ENCODE results near the gene JDP2. TPM values are rescaled to one million over a fixed set of nuclear protein-coding genes. Genes with fewer than 3 reads are reported as not detected.

The JDP2 gene
- total RNA-seq, 1 experiment from 2014 or later: 22.5 TPM

DNA sequence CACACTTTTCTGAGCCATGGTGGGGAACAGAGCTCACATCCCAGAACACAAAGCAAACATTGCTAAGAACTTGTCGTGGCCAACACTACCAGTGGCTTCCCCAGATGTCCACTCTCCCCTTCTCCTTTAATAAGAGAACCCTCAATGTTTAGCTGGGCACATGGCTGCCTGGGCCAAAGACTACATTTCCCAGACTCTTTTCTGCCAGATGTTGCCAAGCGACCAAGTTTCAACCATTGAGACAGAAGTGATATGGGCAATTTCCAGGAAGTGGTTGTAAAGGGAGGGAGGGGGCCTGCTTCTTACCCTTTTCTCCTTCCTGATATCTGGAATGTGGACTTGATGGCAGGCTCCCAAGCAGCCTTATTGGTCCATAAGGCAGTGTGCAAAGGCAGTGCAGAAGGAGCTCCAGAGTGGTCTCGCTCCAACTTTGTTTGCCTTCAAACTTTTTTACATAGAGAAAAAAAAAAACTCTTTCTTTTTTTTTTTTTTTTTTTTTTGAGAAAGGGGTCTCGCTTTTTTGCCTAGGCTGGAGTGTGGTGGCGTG, 24.9 kb upstream of the JDP2 start:
- DNase-seq (ENCODE audit: low read depth, low spot score): no peak
- in situ Hi-C loops (cut with HindIII; ENCODE audit: low pct_unique_long_range_greater_than_20kb, low sequenced_read_pairs): no loop called here

DNA sequence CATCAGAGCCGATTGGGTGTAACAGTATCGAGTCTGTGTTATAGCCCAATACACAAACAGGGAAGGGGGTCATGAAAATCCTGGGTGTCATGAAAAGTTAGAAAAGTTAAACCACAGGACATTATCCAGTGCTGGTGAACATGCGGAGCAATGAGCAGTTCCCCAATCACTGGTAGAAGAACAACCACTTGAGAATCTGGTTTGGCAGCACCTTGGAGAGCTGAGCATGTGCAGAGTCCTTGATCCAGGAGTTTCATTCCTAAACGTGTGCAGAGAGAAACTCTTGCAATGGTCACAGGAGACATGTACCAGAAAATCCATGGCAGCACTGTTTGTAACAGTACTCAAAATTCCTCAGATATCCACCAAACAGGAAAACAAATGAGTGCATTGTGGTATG, 23.0 kb upstream of the JDP2 start:
- DNase-seq (ENCODE audit: low read depth, low spot score): no peak
- in situ Hi-C loops (cut with HindIII; ENCODE audit: low pct_unique_long_range_greater_than_20kb, low sequenced_read_pairs): no loop called here

DNA sequence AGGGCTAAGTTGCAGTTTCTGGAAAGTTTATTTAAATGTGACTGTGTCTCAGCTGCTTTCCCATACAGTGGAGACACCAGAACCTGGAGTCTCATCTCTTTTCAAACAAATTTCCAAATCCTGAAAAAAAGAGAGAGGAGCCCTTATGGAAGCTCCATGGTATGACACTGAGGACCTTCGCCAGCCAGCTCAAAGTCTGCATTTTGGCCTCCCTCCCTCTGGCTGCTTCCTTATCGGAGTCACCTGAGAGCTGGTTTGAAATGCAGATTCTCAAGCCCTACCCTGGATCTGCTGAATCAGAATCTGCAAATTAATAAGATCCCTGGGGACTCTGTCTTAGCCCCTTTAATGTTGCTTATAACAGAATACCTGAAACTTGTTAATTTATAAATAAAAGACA, 21.7 kb upstream of the JDP2 start:
- no peak for DNase-seq (ENCODE audit: low read depth, low spot score)
- in situ Hi-C loops (cut with HindIII; ENCODE audit: low pct_unique_long_range_greater_than_20kb, low sequenced_read_pairs): no loop called here

DNA sequence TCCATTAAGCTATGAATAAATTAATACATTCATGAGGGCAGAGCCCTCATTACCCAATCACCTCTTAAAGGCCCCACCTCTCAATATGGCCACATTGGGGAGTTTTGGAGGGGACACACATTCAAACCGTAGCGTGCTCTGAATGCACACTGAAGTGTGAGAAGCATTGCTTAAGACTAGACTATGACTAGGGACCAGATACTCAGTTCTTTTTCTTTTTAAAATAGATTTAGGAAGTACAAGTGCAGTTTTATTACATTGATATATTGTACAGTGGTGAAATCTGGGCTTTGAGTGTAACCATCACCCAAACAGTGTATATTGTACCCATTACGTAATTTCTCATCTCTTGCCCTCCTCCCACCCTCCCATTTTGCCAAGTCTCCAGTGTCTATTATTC, 21.0 kb upstream of the JDP2 start:
- DNase-seq (ENCODE audit: low read depth, low spot score): no peak
- in situ Hi-C loops (cut with HindIII; ENCODE audit: low pct_unique_long_range_greater_than_20kb, low sequenced_read_pairs): no loop called here

DNA sequence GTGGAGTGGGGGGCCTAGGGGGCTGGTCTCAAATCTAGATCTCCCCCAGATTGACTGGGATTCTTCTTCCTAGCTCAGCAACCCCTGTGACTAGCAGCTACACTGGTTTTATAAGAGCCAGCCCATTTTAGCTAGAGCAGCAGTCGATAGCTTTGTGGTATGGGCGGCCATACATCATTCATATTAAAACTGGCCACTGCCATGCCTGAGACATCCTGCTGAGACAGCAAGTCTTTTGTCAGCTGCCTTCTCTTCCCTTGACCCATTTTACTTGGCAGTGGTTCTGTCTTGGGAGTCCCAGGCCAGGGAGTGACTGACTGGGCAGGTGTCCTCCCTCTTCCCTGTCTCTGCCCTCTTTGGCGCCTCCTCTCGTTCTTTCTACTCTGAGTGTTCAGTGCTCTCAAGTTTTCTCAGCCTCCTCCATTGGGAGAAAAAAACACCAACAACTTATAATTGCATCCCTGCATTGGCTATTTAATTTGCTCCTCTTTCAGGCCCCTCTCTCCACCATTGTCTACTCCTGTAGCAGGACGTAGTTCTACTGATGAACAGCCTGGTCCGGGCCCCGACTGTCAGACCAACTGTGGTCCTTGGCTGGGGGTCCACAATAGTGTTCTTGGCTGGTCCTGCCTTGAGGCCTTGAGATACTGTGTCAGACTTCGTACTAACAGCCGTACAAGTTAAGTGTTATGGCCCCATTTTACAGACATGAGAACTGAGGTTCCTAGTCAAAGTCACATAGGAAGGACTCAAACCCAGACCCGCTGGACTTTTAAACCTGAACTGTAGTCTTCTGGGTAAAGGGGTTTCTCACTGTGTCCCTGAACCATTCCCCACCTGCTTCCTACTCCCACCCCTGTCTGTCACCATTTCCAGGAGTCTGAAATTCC, 18.3 kb upstream of the JDP2 start:
- DNase-seq (ENCODE audit: low read depth, low spot score): no peak
- in situ Hi-C loops (cut with HindIII; ENCODE audit: low pct_unique_long_range_greater_than_20kb, low sequenced_read_pairs): no loop called here

DNA sequence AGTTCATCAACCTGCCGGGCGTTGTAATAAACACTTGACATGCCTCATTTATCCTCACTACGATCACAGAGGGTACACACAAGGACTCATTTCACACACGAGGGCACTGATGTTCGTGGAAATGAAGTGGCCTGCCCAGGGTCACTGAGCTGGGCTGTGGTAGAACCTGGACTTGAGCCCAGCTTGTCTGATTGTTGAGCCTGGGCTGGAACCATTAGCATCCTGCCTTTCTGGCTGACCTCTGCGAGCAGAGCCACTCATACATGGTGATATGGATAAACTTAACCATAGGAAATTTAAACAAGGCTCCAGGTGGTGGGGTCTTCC, 16.6 kb upstream of the JDP2 start:
- no peak for DNase-seq (ENCODE audit: low read depth, low spot score)
- in situ Hi-C loops (cut with HindIII; ENCODE audit: low pct_unique_long_range_greater_than_20kb, low sequenced_read_pairs): no loop called here

DNA sequence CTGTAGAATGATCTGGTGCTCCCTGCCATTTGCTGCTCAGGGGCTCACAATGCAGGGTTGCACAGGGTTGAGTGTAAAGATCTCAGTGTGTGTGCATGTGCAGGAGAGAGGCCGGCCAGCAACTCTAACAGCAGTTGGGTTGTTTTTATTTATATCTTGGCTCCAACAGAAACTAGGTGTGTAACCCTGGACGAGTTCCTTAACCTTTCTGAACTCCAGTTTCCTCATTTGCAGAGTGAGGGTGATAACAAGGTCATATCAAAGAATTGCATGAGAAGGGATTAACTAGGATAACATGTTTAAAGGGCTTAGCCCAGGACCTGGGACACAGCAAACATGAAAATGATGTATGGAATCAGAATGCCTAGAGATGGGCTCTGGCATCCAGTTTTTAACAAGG, 14.8 kb upstream of the JDP2 start:
- in situ Hi-C loops (cut with HindIII; ENCODE audit: low pct_unique_long_range_greater_than_20kb, low sequenced_read_pairs): no loop called here
- no peak for DNase-seq (ENCODE audit: low read depth, low spot score)

DNA sequence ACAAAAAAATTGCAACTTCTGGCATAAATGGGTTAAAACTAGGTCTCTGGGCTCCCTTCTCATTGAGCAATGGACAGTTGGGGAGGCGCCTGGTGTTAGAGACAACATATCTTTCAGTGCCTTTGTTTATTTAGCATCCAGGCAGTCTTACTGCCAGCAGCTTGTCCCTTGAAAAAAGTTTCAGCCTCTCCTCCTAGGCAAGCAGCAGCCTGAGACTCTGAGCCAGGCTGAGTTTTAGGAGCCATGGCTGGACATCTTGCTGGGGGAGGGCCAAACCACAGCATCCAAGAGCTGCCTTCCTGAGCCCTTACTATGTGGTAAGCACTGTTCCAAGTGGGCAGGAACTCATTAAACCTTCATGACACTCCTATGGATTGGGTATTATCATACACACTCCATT, 10.1 kb upstream of the JDP2 start:
- in situ Hi-C loops (cut with HindIII; ENCODE audit: low pct_unique_long_range_greater_than_20kb, low sequenced_read_pairs): no loop called here
- no peak for DNase-seq (ENCODE audit: low read depth, low spot score)

DNA sequence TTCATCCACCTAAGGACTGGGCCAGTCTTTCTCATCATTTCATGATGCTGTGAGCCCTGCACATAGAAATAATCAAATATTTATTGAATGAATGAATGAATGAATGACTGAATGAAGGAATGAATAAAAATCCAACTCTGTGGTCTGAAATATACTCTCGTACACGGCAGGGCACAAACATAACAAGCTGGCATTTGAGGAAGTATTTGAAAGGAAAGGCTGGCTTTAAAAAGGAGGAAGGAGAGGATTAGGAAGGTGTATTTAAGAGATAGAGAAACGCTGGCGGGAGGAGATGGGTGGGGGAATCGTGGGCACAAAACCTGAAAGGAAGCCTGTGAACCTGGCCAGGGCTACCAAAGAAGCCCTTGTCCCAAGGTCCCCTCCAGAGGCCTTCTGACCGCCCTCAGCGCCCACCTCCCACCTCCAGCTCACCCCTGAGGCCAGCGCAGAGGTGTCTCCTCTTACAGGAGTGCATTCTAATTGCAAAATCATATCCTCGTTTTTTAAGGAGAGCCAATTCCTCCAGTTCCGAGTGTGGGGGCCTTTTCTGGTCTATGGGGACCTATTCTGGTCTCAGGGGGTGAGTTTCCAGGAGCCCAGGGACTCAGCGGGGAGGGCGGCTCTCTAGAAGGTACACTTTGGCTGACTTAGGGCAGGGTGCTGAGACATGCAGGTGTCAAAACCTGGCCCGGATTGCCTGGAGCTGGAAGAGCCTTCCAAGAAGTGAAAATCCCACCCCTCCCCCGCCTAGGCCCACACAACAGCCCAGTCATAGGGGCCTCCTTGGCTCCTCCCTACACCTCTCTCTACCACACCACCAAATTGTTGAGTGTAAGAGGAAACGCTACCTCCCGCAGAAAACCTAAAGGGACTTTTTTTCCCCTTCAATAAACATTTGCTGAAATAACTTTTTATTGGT, 8.7 kb upstream of the JDP2 start:
- DNase-seq (ENCODE audit: low read depth, low spot score): peak; percentile 36
- in situ Hi-C loops (cut with HindIII; ENCODE audit: low pct_unique_long_range_greater_than_20kb, low sequenced_read_pairs): no loop called here

DNA sequence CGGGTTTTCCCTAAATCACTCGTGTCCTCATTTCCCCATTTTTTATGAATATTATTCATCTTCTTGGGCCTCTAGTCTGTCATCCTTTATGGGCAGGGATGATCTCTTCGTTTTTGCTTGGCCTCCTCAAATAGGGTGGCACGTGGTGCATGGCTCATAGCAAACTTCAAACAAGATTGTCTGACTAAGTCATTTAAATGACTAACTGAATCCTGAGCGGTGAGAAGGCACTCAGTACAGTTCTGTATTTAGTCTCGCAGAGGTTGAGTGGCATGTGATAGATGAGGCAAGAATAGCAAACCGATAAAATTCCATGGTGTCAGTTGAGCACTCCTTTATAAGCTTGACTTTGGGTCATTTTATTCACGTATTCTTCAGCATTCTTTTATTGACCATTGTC, 5.7 kb upstream of the JDP2 start:
- no peak for DNase-seq (ENCODE audit: low read depth, low spot score)
- in situ Hi-C loops (cut with HindIII; ENCODE audit: low pct_unique_long_range_greater_than_20kb, low sequenced_read_pairs): no loop called here

DNA sequence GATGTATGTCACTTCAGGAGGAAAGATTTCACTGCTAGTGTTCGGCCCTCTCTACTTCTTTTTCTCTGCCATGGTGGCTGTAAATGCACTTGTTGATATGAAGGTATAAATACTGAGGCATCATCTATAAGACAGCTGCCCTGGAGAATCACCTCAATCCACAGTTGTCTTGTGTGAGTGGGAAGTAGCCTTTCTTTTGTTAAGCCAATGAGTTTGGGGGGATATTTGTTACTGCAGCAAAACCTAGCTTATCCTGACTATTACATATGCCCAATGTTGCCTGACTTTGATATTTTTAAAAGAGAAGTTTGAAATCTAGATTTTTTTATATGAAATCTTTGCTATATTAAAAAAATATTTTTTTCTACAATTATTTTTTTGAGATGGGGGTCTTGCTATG, 3.3 kb upstream of the JDP2 start:
- no peak for DNase-seq (ENCODE audit: low read depth, low spot score)

DNA sequence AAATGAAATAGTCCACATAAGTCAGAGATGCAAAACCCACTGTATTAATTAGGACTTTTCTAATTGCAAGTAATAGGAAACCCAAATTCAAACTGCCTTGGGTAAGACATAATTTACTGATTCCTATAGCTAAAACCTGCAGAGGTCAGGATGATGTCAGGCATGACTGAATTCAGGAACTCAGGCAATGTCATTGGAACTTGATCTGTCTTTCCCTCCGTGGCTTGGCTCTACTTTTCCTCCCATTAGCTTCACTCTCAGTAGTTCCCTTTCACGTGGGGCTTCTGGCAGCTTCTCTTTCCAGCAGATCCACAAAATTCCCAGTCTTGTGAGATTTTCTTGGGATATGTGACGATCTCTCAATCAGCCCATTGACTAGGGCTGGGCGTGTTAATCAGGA, 2.4 kb upstream of the JDP2 start:
- in situ Hi-C loops (cut with HindIII; ENCODE audit: low pct_unique_long_range_greater_than_20kb, low sequenced_read_pairs): no loop called here
- DNase-seq (ENCODE audit: low read depth, low spot score): no peak

More for the DNA sequence above, 3.3 kb upstream of the JDP2 start:
- in situ Hi-C loops (cut with HindIII; ENCODE audit: low pct_unique_long_range_greater_than_20kb, low sequenced_read_pairs): no loop called here

DNA sequence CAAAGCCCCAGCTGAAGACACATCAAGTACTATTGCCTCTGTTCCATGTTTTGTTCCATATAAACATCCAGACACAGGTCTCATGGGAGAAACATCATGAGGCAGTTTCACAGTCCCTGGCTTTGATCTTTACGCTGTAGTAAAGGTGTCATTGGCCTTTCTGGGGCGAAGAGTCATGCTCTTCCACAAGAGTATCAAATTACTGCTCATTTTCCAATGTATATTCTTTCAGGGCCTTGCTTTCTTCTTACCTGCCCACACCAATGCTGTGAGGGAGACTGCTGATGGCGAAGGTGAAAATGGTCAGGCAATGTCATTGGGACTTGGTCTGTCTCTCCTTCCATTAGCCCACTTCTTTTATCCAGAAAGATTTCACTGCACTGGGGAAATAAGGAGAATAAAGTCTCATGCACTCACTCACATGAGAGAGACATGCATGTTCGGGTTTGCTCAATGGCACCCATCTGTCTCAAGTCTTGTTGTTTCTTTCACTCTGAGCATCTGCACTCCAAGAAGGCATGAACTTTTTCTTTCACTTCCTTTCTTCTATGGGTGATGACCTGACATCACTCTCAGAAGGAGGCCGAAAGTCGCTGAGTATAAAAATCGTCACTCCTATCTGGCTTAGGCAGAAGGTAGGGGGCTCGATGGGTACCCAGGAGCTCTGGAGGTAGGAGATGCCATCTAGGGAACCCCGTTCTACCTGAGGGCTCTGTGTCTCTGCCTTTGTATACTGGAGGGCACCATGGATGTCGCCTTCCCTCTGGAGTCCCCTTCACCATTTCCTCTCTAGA, 1.3 kb upstream of the JDP2 start:
- in situ Hi-C loops (cut with HindIII; ENCODE audit: low pct_unique_long_range_greater_than_20kb, low sequenced_read_pairs): no loop called here
- no peak for DNase-seq (ENCODE audit: low read depth, low spot score)

DNA sequence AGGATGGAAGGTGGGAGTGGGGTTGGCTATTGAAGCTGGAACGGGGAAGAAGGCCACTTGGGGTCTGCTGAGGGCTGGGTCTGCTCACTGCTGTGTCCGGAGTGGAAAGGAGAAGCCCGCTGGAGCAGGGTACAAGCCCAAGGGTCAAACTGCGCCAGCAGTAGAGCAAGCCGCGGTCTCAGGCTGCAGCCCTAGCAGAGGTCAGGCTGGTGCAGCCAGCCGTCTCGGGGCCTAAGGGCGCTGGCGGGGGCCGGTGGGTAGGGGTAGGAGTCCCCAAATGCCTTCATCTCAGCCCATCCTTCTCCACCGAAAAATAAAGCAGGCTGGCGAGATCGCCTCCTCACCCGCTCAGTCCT, 718 bp upstream of the JDP2 start:
- in situ Hi-C loops (cut with HindIII; ENCODE audit: low pct_unique_long_range_greater_than_20kb, low sequenced_read_pairs): no loop called here

DNA sequence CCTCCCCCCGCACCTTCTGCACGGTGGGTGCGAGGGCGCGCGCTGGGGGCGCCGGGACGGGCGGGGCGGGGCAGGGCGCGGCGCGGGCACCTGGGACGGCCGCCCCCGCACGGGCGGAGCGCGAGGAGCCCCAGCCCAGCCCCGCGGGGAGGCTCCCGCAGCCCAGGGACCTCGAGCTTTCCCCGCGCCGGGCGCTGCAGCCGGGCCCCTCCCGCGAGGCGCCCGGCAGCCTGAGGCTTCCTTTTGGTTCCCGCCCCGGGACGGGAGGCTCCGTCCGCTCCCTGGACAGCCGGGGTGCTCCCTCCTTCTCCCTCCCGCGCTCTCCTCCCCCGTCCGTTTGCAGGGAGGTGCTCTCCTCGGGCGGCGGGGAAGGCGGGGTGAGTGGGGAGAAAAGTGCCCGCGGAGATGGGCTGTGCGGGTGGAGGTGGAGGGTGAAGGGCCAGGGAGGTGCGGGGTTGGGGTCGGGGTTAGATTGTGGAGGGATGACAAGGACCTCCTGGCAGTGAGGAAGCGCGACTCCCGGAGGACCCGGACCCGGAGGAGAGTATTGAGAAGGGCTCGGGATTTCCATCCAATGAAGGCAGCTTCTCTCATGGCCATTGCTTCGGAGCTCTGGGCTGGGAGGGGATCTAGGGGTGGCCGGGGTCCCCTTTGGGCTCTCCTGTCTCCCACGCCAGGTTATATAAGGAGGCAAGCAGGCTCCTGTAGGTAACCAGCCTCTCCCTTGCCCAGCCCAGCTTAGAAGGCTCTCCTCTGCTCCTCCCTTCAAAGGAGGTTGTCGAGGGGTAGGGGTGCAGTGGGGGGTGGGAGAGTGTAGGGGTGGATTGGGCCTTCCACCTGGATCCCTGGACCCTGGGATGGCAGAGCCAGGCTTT, 645 bp downstream of the JDP2 start:
- in situ Hi-C loops (cut with HindIII; ENCODE audit: low pct_unique_long_range_greater_than_20kb, low sequenced_read_pairs): no loop called here
- no peak for DNase-seq (ENCODE audit: low read depth, low spot score)

More for the DNA sequence above, 718 bp upstream of the JDP2 start:
- DNase-seq (ENCODE audit: low read depth, low spot score): no peak

DNA sequence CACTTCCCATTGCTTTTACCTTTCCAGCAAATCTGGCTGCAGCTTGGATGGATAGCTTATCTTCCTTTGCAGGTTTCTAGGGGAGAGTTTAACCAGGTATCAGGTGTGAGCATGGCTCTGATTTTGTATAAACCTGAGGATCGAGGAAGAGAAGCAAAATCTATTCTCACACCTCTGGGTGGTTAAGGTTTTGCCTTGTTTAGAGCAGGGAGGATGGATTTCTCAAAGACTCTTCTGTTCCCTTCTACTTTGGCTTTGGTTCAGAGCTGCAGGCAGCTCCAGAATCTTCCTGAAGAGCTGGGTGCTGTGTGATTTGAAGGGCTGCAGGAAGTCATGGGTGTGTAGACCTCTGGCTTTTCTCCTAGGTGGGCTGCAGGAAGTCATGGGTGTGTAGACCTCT, 1.7 kb downstream of the JDP2 start:
- DNase-seq (ENCODE audit: low read depth, low spot score): peak; percentile 7
- in situ Hi-C loops (cut with HindIII; ENCODE audit: low pct_unique_long_range_greater_than_20kb, low sequenced_read_pairs): no loop called here

DNA sequence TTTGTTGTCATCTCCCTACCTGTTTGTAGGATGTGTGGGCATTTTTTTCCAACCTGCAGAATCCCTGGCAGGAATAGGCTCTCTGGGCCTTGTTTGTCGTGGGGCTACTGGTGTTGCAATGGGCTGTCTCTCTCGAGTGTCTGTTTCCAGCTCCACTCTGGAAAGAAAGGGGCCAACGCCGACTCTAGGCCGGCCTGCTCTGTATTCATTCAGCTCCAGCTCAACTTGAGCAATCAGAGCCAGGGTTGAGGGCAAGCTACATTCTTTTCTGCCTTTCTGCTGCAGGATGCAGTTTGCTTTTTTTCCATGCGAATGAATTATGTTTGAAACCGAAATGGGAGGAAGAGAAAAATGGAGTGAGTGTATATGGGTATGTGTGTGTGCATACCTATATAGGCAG, 2.3 kb downstream of the JDP2 start:
- no peak for DNase-seq (ENCODE audit: low read depth, low spot score)
- in situ Hi-C loops (cut with HindIII; ENCODE audit: low pct_unique_long_range_greater_than_20kb, low sequenced_read_pairs): no loop called here
